A673 (cell line): ENCODE data around the gene PTP4A2.

Source experiments
- EZH2 ChIP-seq: fragments of 200-600 bp; sonication (generic); IDR thresholded peaks from 2 replicates; pipeline ENCODE4 v1.6.1; 2017; ENCODE audit warnings: borderline replicate concordance, low read depth, mild to moderate bottlenecking, mixed read lengths, antibody characterized with exemption, low read length; ENCODE audit not compliant: poor library complexity, severe bottlenecking
- TF ChIP-seq, protein P1 (sequence below): fragments of 300-800, 200-600 bp; sonication (generic); conservative IDR thresholded peaks from 2 replicates; pipeline ENCODE4 v1.5.1; 2017; ENCODE audit warnings: low read depth, mild to moderate bottlenecking, antibody characterized with exemption, low read length, moderate library complexity, mixed read lengths

DNA sequence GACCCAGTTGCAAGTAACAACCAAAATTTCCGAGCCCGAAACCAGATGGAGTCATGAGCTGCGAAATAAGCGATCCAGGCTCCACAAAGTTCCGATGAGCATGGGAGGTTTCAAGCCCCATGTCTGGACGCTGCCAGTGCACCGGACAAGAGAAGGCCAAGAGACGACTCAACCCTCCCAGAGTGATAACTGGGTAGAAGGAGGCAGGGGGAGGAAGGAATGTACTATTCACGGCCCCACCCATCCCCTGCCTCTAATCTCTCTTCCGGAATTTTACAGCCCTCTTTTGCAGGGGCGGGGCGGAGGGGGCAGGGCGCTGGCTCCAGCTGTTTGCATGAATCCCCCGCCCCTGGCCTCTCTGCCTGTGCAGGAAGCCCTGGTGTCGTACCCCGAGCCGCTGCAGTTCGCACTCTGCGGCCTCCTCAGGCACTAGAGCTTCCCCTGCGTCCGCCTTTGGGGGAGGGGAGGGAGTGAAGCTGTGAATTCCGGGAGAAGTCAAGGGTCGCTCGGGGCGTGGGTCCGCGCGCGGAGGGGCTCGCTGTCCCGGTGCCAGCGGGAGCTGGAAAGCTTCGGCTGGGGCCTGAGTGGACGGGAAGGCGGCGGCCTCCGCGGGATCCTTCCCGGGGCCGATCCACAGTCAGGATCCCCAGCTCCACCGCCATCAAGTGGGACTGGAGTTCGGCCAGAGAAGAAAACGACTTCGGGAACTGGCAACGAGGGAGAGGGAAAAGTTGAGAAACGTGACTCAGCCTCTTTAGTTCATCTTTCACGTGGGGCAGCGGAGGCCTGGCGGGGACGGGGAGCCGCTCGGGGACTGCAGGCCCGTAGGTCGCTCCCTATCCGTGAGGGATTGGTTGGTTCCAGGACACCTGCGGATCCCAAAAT is 6.3 kb upstream of the PTP4A2 start:
- TF ChIP-seq, protein P1, sequence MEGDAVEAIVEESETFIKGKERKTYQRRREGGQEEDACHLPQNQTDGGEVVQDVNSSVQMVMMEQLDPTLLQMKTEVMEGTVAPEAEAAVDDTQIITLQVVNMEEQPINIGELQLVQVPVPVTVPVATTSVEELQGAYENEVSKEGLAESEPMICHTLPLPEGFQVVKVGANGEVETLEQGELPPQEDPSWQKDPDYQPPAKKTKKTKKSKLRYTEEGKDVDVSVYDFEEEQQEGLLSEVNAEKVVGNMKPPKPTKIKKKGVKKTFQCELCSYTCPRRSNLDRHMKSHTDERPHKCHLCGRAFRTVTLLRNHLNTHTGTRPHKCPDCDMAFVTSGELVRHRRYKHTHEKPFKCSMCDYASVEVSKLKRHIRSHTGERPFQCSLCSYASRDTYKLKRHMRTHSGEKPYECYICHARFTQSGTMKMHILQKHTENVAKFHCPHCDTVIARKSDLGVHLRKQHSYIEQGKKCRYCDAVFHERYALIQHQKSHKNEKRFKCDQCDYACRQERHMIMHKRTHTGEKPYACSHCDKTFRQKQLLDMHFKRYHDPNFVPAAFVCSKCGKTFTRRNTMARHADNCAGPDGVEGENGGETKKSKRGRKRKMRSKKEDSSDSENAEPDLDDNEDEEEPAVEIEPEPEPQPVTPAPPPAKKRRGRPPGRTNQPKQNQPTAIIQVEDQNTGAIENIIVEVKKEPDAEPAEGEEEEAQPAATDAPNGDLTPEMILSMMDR = no peak
- TF ChIP-seq EZH2 = no peak
